Testis (tissue), 3 donors: ENCODE measurements around the gene FAXDC2. TPM values are rescaled to one million over a fixed set of nuclear protein-coding genes. Genes with fewer than 3 reads are reported as not detected.

Experiments used
- DNase-seq: peaks from one replicate; pipeline ENCODE4 v3.0.0-alpha.2; 2019
- H3K27ac ChIP-seq, 2 donors: fragments of 200-600 bp; sonication (generic); one replicate each; pipeline ENCODE4 v1.5.1; 2019
- H3K27me3 ChIP-seq: fragments of 200-600 bp; sonication (generic); one replicate; pipeline ENCODE4 v1.5.1; 2019
- H3K36me3 ChIP-seq: fragments of 200-600 bp; sonication (generic); one replicate; pipeline ENCODE4 v1.5.1; 2017; ENCODE audit warnings: low read depth; ENCODE audit errors: missing control alignments
- H3K4me1 ChIP-seq: fragments of 200-600 bp; sonication (generic); one replicate; pipeline ENCODE4 v1.5.1; 2019
- H3K4me3 ChIP-seq, 2 donors: fragments of 200-600 bp; sonication (generic); one replicate each; pipeline ENCODE4 v1.5.1; 2017 to 2019
- H3K9me3 ChIP-seq: fragments of 200-600 bp; sonication (generic); one replicate; pipeline ENCODE4 v1.5.1; 2017
- CTCF ChIP-seq, 3 experiments: fragments of 450-650 bp in 2 of 3; fragments of 200-600 bp in 1 of 3; sonication (generic) in 1 of 3; IDR thresholded peaks; one replicate each; pipeline ENCODE4 v1.5.1; 2016 to 2019; ENCODE audit warnings: antibody characterized with exemption in 3 of 3, mild to moderate bottlenecking in 2 of 3, moderate library complexity in 1 of 3
- POLR2A ChIP-seq: fragments of 450-650 bp; IDR thresholded peaks from one replicate; pipeline ENCODE4 v1.6.1; 2017; ENCODE audit warnings: antibody characterized with exemption, mild to moderate bottlenecking, moderate library complexity
- WGBS, 2 donors: methylation state at CpG; one replicate each; pipeline ENCODE4 v1.1.5; 2018; 5-methylcytosine and 5-hydroxymethylcytosine counted together
- intact Hi-C: fragments of 100-400 bp; cut with DNase I; formaldehyde crosslinking; loops from one replicate; pipeline ENCODE4 v1.15.1; 2023; ENCODE audit warnings: low total_unique reads
- polyA plus RNA-seq: library from polyadenylated mRNA; stranded (reverse); fragments of 350-450 nt; fragmentation: Illumina TruSeq; extraction: RNeasy Lipid Tissue Mini Kit (QIAGEN cat#74804); gene quantifications from one replicate; pipeline ENCODE4 v1.2.3, GENCODE V29; 2014; ENCODE audit warnings: low read depth, low replicate concordance; ENCODE audit not compliant: insufficient read depth
- total RNA-seq, 2 donors: library from RNA; depleted of rRNA; stranded (reverse); fragments of >200 nt; gene quantifications; one replicate each; pipeline ENCODE4 v1.2.3, GENCODE V29; 2016

FAXDC2 gene
- total and polyA plus RNA-seq, 3 donors from 2014 or later, result 32.5 to 76.8 (median 54.7) TPM

GRCh38 chr5:154885439-154885838 is 35.0 kb upstream of the FAXDC2 start:
- H3K4me3 ChIP-seq, result no peak overlapping the region
- TF ChIP-seq CTCF (IDR thresholded peaks at IDR 0.05), result no peak
- TF ChIP-seq POLR2A, result no peak
- H3K27ac ChIP-seq, result no peak overlapping the region
- H3K4me1 ChIP-seq, result no peaks in the 10 kb centered on the region
- no peaks in the 10 kb centered on the region for H3K27me3 ChIP-seq
- H3K36me3 ChIP-seq, result no peaks in the 10 kb centered on the region
- DNase-seq, result no peak
- intact Hi-C loops, result no loop called here
- WGBS, 2 donors, result 88 to 95% methylated on average over 2 of the region's 2 CpGs
- H3K9me3 ChIP-seq, result no peaks in the 10 kb centered on the region

GRCh38 chr5:154884424-154884823 is 34.0 kb upstream of the FAXDC2 start:
- Histone ChIP-seq H3K27me3 (no peaks in the 10 kb centered on the region), H3K9me3 (no peaks in the 10 kb centered on the region), H3K36me3 (no peaks in the 10 kb centered on the region), H3K27ac (no peak overlapping the region), H3K4me3 (no peak overlapping the region), H3K4me1 (no peaks in the 10 kb centered on the region)
- no peak for DNase-seq
- intact Hi-C loops, result no loop called here
- 93 to 96% methylated on average over 8 of the region's 8 CpGs for WGBS, 2 donors
- TF ChIP-seq CTCF (IDR thresholded peaks at IDR 0.05) (no peak), POLR2A (no peak)

DNA sequence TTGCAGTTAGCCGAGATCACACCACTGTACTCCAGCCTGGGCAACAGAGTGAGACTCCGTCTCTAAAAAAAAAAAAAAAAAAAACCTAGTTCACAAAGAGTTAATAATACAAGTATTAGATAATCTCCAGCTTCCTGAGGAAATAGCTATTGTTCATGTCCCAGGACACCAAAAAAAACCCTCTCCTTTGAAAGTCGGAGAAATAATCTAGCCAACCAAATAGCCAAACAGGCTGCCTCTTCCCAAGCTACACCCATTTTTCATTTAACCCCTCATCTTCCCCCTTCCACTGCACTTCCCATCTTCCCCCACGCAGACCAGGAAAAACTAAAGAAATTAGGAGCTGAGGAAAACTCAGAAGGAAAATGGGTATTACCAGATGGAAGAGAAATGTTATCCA is 31.6 kb upstream of the FAXDC2 start:
- no peaks in the 10 kb centered on the region for H3K36me3 ChIP-seq
- intact Hi-C loops, result no loop called here
- TF ChIP-seq POLR2A (no peak), CTCF (IDR thresholded peaks at IDR 0.05) (no peak)
- no peaks in the 10 kb centered on the region for H3K27me3 ChIP-seq
- 70 to 73% methylated on average over 4 of the region's 4 CpGs for WGBS, 2 donors
- no peaks in the 10 kb centered on the region for H3K9me3 ChIP-seq
- DNase-seq, result no peak
- H3K4me1 ChIP-seq, result no peaks in the 10 kb centered on the region
- no peak overlapping the region for H3K4me3 ChIP-seq
- H3K27ac ChIP-seq, result no peak overlapping the region

DNA sequence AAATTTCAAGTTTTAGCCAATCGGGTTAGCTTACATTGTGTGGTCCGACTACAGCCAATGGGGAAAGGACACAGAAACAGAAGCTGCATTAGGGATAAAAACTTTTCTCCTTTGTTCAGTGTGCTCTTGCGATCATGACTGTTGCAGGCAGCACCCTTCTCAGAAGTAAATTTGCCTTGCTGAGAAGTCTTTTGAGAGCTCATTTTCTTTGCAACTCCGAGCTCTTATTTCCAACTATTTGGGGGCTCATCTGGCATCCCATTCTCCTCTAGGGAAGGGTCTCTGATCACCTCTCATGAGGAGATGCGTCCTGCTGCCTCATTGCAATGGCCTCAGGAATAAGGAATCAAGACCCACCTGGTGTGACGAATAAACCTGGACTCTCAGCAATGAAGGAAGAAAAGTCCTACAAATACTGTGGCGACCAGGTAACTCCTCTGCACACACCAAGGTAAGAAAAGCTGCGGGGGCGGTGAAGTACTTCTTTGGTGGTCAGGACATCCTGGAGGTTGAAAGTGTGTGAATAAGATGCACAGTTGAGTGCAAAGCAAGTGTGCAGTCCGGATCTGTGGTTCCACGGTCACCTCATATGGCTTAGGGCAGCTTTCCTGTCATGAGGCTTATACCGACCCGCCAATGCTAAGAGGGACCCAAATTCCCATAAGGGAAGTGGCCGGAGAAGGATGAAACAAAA is 28.4 kb upstream of the FAXDC2 start:
- Histone ChIP-seq H3K4me1 (peaks cover 13% of the 10 kb centered on the region), H3K4me3 (no peak overlapping the region), H3K36me3 (no peaks in the 10 kb centered on the region), H3K27ac (no peak overlapping the region), H3K27me3 (no peaks in the 10 kb centered on the region), H3K9me3 (no peaks in the 10 kb centered on the region)
- WGBS, 2 donors, result 94 to 97% methylated on average over 14 of the region's 14 CpGs
- DNase-seq, result no peak
- intact Hi-C loops, result no loop called here
- TF ChIP-seq POLR2A, result no peak
- TF ChIP-seq CTCF (IDR thresholded peaks at IDR 0.05), result no peak

GRCh38 chr5:154873791-154874331 is 23.5 kb upstream of the FAXDC2 start:
- H3K27ac ChIP-seq, result peak overlapping the region; percentile 78 to 94
- H3K36me3 ChIP-seq, result no peaks in the 10 kb centered on the region
- TF ChIP-seq CTCF (IDR thresholded peaks at IDR 0.05) (no peak), POLR2A (no peak)
- WGBS, 2 donors, result 63 to 74% methylated on average over 5 of the region's 5 CpGs
- DNase-seq, result no peak
- no peaks in the 10 kb centered on the region for H3K9me3 ChIP-seq
- no peak overlapping the region for H3K4me3 ChIP-seq
- intact Hi-C loops, result no loop called here
- peaks cover 22% of the 10 kb centered on the region for H3K4me1 ChIP-seq
- H3K27me3 ChIP-seq, result no peaks in the 10 kb centered on the region
